Right lobe of liver (tissue), 6 donors: ENCODE results near the gene KCTD18. TPM values are rescaled to one million over a fixed set of nuclear protein-coding genes. Genes with fewer than 3 reads are reported as not detected.

ENCODE experiments used
- ATAC-seq, 4 donors: fragments of 200-7000 bp; cut with Tn5 transposase; one replicate each; pipeline ENCODE4 v1.9.1; 2020; ENCODE audit warnings: mild to moderate bottlenecking in 4 of 4, moderate library complexity in 4 of 4
- DNase-seq, 3 donors: peaks; one replicate each; pipeline ENCODE4 v3.0.0-alpha.2; 2020
- H3K27ac ChIP-seq, 3 donors: fragments of 200-600 bp; one replicate each; pipeline ENCODE4 v1.8.0; 2022
- H3K27me3 ChIP-seq, 2 donors: fragments of 200-600 bp; one replicate each; pipeline ENCODE4 v1.8.0; 2022
- H3K36me3 ChIP-seq, 4 donors: fragments of 200-600 bp; sonication (generic) in 1 of 4; one replicate each; pipeline versions ENCODE4 v1.5.1 to v1.8.0; 2017 to 2022; ENCODE audit warnings: control low read depth in 1 of 4
- H3K4me1 ChIP-seq, 4 donors: fragments of 200-600 bp; sonication (generic) in 1 of 4; one replicate each; pipeline versions ENCODE4 v1.5.1 to v1.8.0; 2017 to 2022; ENCODE audit warnings: control low read depth in 1 of 4
- H3K4me3 ChIP-seq, 3 donors: fragments of 200-600 bp; one replicate each; pipeline ENCODE4 v1.8.0; 2022
- H3K9me3 ChIP-seq, 4 donors: fragments of 200-600 bp; sonication (generic) in 1 of 4; one replicate each; pipeline versions ENCODE4 v1.5.1 to v1.8.0; 2017 to 2022; ENCODE audit warnings: control low read depth in 1 of 4
- POLR2A ChIP-seq: fragments of 450-650 bp; IDR thresholded peaks from one replicate; pipeline ENCODE4 v1.6.1; 2017; ENCODE audit warnings: antibody characterized with exemption, mild to moderate bottlenecking
- WGBS: methylation state at CpG from one replicate; pipeline ENCODE4 v1.1.6; 2018; ENCODE audit warnings: low coverage, low lambda C conversion rate; ENCODE audit not compliant: insufficient coverage; ENCODE audit errors: missing lambda C conversion rate; 5-methylcytosine and 5-hydroxymethylcytosine counted together
- intact Hi-C, 2 donors: fragments of 100-400 bp; cut with DNase I; formaldehyde crosslinking; loops; one replicate each; pipeline versions ENCODE4 v1.11.2 to v1.14.1; 2022
- total RNA-seq, 6 experiments: library from RNA; depleted of rRNA in 2 of 6; stranded (reverse); fragments of >200 nt in 2 of 6; fragmentation: NEBNext Ultra II Directional in 3 of 6; extraction: Animal tissue kit (Norgen Biotek cat#: 25700) in 3 of 6; gene quantifications; one replicate each; pipeline versions ENCODE4 v1.1.0 to v1.2.4, GENCODE V29; 2016 to 2023
- TF ChIP-seq, protein P1 (sequence below), 4 donors: fragments of 200-600 bp in 3 of 4; fragments of 450-650 bp in 1 of 4; IDR thresholded peaks; one replicate each; pipeline versions ENCODE4 v1.5.1 to v1.8.0; 2016 to 2022; ENCODE audit warnings: antibody characterized with exemption in 4 of 4, mild to moderate bottlenecking in 2 of 4
- donor health status: DM: no; HTN: yes; CAD: no.
- donor health status: DM: no; HTN: no; CAD: no.
- donor health status: DM: no; HTN: no; CAD: no.
- donor health status: DM: no; HTN: yes; CAD: no.
- donor health status: DM: no; HTN: yes; CAD: no.

KCTD18 gene
- total RNA-seq, 6 experiments from 2014 or later: 6.2 to 16.7 (median 7.3) TPM

DNA sequence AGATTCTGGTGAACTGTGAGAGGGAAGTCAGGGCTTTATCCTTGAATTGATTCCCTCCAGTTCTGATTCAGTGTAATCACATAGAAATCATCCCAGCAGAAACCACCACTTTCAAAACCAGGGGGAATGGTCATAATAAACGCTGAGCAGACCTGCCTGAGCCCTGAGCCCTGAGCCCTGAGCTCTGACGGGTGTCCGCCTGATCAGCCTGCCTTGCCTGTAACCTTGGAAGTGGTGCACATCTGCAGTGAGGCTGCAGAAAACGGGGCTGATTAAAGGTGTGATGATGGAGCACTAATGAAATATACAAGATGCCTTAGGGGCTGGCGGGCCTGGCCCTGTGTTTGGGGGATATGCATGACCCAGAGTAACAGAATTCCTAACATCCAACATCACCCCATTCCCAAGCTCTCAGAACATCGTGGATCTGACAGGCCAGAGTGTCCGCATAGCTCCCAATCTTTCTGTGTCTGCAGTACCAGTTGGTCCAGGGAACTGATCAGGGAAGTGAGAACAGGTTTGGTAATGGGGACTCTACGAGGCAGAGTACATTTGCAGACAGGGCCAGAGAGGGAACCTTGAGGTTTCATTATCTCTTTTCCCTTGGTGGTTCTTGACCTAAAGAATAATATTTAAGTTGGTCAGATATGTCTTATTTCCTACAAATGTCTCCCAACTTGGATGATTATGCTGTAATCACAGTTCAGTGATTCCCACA is 37.8 kb downstream of the KCTD18 start:
- intact Hi-C loops: loop anchor here (5.0 to 10.0 kb wide), 2 partner anchors 490 to 497 kb away; no protein-coding TSS in a partner anchor
- no peaks in the 10 kb centered on the region for H3K4me1 ChIP-seq
- no peak overlapping the region for H3K4me3 ChIP-seq
- DNase-seq: no peak
- no peak for TF ChIP-seq POLR2A
- TF ChIP-seq, protein P1, sequence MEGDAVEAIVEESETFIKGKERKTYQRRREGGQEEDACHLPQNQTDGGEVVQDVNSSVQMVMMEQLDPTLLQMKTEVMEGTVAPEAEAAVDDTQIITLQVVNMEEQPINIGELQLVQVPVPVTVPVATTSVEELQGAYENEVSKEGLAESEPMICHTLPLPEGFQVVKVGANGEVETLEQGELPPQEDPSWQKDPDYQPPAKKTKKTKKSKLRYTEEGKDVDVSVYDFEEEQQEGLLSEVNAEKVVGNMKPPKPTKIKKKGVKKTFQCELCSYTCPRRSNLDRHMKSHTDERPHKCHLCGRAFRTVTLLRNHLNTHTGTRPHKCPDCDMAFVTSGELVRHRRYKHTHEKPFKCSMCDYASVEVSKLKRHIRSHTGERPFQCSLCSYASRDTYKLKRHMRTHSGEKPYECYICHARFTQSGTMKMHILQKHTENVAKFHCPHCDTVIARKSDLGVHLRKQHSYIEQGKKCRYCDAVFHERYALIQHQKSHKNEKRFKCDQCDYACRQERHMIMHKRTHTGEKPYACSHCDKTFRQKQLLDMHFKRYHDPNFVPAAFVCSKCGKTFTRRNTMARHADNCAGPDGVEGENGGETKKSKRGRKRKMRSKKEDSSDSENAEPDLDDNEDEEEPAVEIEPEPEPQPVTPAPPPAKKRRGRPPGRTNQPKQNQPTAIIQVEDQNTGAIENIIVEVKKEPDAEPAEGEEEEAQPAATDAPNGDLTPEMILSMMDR (IDR thresholded peaks at IDR 0.05): no peak
- H3K9me3 ChIP-seq: no peaks in the 10 kb centered on the region
- no peaks in the 10 kb centered on the region for H3K27me3 ChIP-seq
- H3K36me3 ChIP-seq: peaks cover 0 to 86% (median 39%) of the 10 kb centered on the region in 4 donors
- no peak for ATAC-seq
- H3K27ac ChIP-seq: no peak overlapping the region
- WGBS: 93% methylated on average over 5 of the region's 8 CpGs

DNA sequence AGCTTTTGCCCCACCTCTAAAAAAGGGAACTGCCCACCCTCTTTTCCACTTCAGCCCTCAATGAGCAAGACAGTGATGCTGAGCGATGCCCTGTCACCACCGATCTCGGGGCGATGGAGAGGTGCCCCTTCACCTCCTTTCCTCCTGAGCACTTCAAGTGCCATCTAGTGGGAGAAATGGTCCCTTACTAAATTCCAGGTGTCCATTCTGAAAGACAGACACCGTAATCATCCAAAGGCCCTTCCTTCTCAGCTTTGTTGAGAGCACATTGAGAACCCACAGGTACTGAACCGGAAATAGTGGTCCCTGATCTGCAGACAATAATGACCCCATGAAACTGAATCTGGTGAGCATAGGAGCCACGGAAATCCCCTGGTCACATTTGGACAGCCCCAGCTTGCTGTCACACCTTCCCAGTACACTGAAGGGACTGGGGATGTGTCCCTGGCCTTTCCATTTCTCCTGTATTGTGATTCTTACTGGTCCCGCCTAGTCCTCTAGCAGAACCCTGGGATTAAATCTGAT is 38.5 kb downstream of the KCTD18 start:
- ATAC-seq (peak; percentile 40 to 56 (median 44)), DNase-seq (no peak)
- H3K36me3 ChIP-seq: peaks cover 0 to 83% (median 38%) of the 10 kb centered on the region in 4 donors
- H3K9me3 ChIP-seq: no peaks in the 10 kb centered on the region
- H3K27ac ChIP-seq: no peak overlapping the region
- no peak overlapping the region for H3K4me3 ChIP-seq
- no peaks in the 10 kb centered on the region for H3K27me3 ChIP-seq
- H3K4me1 ChIP-seq: no peaks in the 10 kb centered on the region
- 53% methylated on average over 5 of the region's 8 CpGs for WGBS
- intact Hi-C loops: loop anchor here (5.0 to 10.0 kb wide), 2 partner anchors 489 to 497 kb away; no protein-coding TSS in a partner anchor
- no peak for TF ChIP-seq POLR2A
- TF ChIP-seq, protein P1 (IDR thresholded peaks at IDR 0.05): peak; percentile 44 to 50 (median 45)

DNA sequence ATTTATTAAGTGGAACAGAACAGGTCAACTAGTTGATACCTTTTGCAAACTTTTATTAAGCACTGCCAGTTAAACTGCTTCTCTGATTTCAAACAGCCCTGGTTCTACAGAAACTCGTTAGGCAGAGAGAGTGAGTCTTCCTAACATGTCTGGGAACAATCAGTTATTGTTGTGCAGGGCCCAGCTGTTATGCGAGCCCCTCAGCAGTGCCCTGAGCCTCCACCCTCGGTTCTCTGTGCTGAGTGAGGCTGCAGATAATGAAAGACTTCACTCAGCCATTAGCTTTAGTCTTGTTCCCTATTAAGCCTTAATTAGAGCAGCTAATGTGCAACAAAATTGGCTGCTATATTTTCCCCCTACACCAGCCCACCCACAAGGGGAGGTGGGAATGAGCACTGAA is 39.6 kb downstream of the KCTD18 start:
- H3K27ac ChIP-seq: no peak overlapping the region
- no peaks in the 10 kb centered on the region for H3K27me3 ChIP-seq
- DNase-seq: no peak
- WGBS: 80% methylated on average over 1 of the region's 3 CpGs
- intact Hi-C loops: loop anchor here (5.0 to 10.0 kb wide), 2 partner anchors 488 to 495 kb away; no protein-coding TSS in a partner anchor
- no peaks in the 10 kb centered on the region for H3K9me3 ChIP-seq
- no peaks in the 10 kb centered on the region for H3K4me1 ChIP-seq
- H3K4me3 ChIP-seq: no peak overlapping the region
- ATAC-seq: no peak
- TF ChIP-seq POLR2A: no peak
- TF ChIP-seq, protein P1 (IDR thresholded peaks at IDR 0.05): no peak
- H3K36me3 ChIP-seq: peaks cover 0 to 72% (median 34%) of the 10 kb centered on the region in 4 donors

GRCh38 chr2:200469708-200470211 is 40.1 kb downstream of the KCTD18 start:
- ATAC-seq (no peak), DNase-seq (no peak)
- TF ChIP-seq, protein P1 (IDR thresholded peaks at IDR 0.05): no peak
- TF ChIP-seq POLR2A: no peak
- Histone ChIP-seq H3K4me3 (no peak overlapping the region), H3K36me3 (peaks cover 0 to 72% (median 31%) of the 10 kb centered on the region in 4 donors), H3K9me3 (no peaks in the 10 kb centered on the region), H3K4me1 (no peaks in the 10 kb centered on the region), H3K27me3 (no peaks in the 10 kb centered on the region), H3K27ac (no peak overlapping the region)
- WGBS: 53% methylated on average over 6 of the region's 13 CpGs
- intact Hi-C loops: loop anchor here (5.0 to 10.0 kb wide), 2 partner anchors 487 to 495 kb away; no protein-coding TSS in a partner anchor
